ENCODE results near the gene APOB. TPM values are rescaled to one million over a fixed set of nuclear protein-coding genes. Genes with fewer than 3 reads are reported as not detected.

Gene APOB
- total RNA-seq (ENCODE audit: low replicate concordance), result not detected in 2 replicates

DNA sequence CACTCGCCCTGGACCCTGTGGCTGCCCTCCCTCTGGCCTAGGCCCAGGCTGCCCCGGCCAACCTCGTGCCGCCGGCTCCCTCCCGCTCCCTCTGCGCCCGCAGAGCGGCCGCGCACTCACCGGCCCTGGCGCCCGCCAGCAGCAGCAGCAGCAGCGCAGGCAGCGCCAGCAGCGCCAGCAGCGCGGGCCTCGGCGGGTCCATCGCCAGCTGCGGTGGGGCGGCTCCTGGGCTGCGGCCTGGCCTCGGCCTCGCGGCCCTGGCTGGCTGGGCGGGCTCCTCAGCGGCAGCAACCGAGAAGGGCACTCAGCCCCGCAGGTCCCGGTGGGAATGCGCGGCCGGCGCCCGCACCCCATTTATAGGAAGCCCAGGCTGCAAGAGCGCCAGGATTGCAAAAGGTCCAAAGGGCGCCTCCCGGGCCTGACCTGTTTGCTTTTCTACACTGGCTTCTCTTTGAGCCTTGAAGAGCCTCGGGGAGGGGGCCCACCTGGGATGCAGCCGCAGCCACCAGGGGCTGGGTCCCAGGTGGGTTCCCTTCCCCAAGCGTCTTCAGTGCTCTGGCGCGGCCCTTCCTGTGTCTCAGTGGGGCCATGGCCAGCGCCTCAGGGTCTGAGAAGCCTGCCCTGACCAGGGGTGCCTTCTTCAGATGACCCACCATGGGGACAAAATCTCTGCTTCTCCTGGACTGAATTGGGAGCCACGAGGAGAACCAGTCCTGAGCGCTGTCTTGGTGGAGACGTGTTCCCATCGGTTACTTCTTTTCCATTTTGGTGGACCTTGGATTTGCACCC lies at the start of gene APOB:
TSS of gene APOB (minus strand) at position 330 of the 789 bp plus-strand sequence. CDS start at position 202, 128 bp downstream.

Other genes starting within 250 kb of the APOB start
- gene LDAH, start 221.0 kb downstream of the APOB start, total RNA-seq (ENCODE audit: low replicate concordance), result 8.7 and 12.3 TPM in 2 replicates
- gene TDRD15, start 79.9 kb upstream of the APOB start, total RNA-seq (ENCODE audit: low replicate concordance), result not detected in 2 replicates